ENCODE data around the gene GATA6. TPM values are rescaled to one million over a fixed set of nuclear protein-coding genes. Genes with fewer than 3 reads are reported as not detected.
A peak's percentile ranks its signal among the peaks of the same experiment; 100 is the strongest.
"Not testable (repeated sequence)": the region's sequence is repeated elsewhere in the genome, so short reads cannot be mapped to it uniquely, and the experiment has no call there.

Gene GATA6
- total RNA-seq, 2 donors from 2014 or later: 52.7 to 61.3 TPM

GRCh38 chr18:22183698-22184170 lies 14.3 kb downstream of the GATA6 start:
- H3K4me3 ChIP-seq: no peak overlapping the region
- H3K9me3 ChIP-seq: no peaks in the 10 kb centered on the region
- TF ChIP-seq CTCF (IDR thresholded peaks at IDR 0.05): no peak
- no peaks in the 10 kb centered on the region for H3K4me1 ChIP-seq
- intact Hi-C loops (cut with DNase I): no loop called here
- DNase-seq: no peak
- no peaks in the 10 kb centered on the region for H3K27me3 ChIP-seq
- no peaks in the 10 kb centered on the region for H3K36me3 ChIP-seq
- peak overlapping the region in 1 of 2 donors; percentile 43 for H3K9ac ChIP-seq (ENCODE audit: low read depth in 2 of 2, low read length in 2 of 2)
- no peak overlapping the region for H3K27ac ChIP-seq

DNA sequence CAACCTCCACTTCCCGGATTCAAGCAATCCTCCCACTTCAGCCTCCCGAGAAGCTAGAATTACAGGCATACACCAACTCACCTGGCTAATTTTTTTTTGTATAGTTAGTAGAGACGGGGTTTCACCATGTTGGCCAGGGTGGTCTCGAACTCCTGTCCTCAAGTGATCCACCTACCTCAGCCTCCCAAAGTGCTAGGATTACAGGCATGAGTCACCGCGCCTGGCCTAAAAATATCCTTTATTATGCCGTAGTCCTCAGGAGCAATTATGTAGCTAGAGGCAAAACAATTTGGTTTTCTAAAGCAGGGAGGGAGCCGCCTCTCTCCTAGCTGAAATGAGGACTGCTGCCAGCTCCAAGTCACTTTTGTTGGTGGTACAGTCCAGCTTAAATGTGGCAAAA lies 15.2 kb downstream of the GATA6 start:
- H3K9ac ChIP-seq (ENCODE audit: low read depth in 2 of 2, low read length in 2 of 2): peak overlapping the region in 1 of 2 donors; percentile 49
- H3K27ac ChIP-seq; H3K4me3 ChIP-seq; intact Hi-C loops (cut with DNase I); H3K9me3 ChIP-seq; H3K4me1 ChIP-seq; H3K27me3 ChIP-seq; H3K36me3 ChIP-seq; DNase-seq: not testable (repeated sequence)

DNA sequence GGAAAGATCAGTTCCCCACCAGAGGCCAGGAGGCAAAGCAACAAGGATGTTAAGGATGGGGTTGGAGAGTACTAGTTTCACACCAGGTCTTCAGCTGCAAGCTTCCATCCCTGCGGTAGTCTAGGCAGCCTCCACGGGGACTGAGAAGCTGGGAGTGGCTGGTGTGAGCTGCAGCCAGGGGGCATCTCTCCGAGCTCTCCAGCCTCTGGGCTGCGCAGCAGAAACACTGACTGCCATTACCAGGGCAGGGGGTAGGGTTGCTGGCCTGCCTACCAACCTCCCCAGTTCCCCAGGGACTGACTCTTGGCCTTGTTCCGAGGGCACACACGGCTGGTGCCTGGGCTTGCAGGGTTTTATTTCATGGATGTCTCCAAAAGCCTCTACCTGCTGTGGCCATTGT lies 15.9 kb downstream of the GATA6 start:
- no peaks in the 10 kb centered on the region for H3K4me1 ChIP-seq
- intact Hi-C loops (cut with DNase I): no loop called here
- peak overlapping the region in 1 of 2 donors; percentile 49 for H3K9ac ChIP-seq (ENCODE audit: low read depth in 2 of 2, low read length in 2 of 2)
- H3K27me3 ChIP-seq: no peaks in the 10 kb centered on the region
- H3K9me3 ChIP-seq: no peaks in the 10 kb centered on the region
- H3K27ac ChIP-seq: peak overlapping the region; percentile 45
- TF ChIP-seq CTCF (IDR thresholded peaks at IDR 0.05): no peak
- no peak for DNase-seq
- no peaks in the 10 kb centered on the region for H3K36me3 ChIP-seq
- no peak overlapping the region for H3K4me3 ChIP-seq

DNA sequence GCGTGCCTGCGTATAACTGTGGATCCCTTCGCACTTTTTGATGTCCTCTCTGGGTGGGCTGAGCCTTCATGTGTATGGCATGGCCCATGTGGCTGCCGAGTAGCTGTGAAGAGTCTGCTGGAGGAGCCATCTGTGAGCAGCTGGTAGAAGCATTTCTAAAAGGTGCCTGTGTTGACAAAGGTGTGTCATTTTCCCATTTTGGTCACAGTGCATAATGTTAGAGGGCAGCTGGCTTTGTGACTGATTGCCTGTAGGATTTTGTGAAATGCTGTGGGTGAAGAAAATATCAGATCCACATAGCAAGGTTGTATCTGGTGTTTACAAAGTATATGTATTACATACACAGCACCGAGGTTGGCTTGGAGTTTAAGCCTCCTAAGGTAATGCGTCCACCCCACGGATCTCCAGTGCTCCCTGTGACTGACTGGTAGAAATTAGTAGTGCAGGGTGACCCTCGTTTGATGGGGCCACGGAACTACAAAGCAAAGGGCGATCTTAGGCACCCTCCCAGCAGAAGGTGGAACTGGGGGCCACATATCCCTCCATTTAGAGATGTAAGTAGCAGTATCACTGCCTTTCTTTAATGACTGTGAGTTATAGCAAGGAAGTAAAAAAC lies 16.5 kb downstream of the GATA6 start:
- Histone ChIP-seq H3K4me1 (no peaks in the 10 kb centered on the region), H3K9me3 (no peaks in the 10 kb centered on the region), H3K27ac (peak overlapping the region; percentile 45), H3K36me3 (no peaks in the 10 kb centered on the region), H3K27me3 (no peaks in the 10 kb centered on the region), H3K9ac (ENCODE audit: low read depth in 2 of 2, low read length in 2 of 2) (peak overlapping the region in 1 of 2 donors; percentile 49), H3K4me3 (no peak overlapping the region)
- DNase-seq: no peak
- intact Hi-C loops (cut with DNase I): no loop called here
- TF ChIP-seq CTCF (IDR thresholded peaks at IDR 0.05): no peak

DNA sequence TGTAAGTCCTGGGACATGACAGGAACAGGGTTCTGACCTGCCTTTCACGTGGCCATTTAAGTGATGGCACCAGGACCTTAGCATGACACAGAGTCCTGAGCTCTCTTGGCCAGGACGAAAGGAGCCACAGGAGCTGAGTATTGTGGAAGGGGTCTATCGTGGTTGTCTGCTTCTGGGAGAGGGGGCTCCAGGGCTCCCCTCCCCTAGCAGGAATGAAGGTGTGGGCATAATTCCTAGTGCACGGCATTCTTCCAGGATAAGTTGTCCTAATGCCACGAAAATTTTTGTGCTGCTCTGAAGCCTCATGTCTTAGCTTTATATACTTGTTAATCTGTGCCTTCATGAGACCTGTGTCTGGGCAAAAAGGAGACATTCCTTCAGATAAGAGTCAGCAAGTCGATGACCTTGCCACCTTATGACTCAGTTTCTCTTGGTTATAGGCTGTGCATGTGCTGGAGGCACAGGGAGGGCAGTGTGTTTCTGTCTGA lies 17.1 kb downstream of the GATA6 start:
- intact Hi-C loops (cut with DNase I): no loop called here
- H3K9me3 ChIP-seq: no peaks in the 10 kb centered on the region
- H3K36me3 ChIP-seq: no peaks in the 10 kb centered on the region
- H3K4me1 ChIP-seq: no peaks in the 10 kb centered on the region
- H3K27ac ChIP-seq: no peak overlapping the region
- H3K9ac ChIP-seq (ENCODE audit: low read depth in 2 of 2, low read length in 2 of 2): no peak overlapping the region
- no peak for TF ChIP-seq CTCF (IDR thresholded peaks at IDR 0.05)
- H3K4me3 ChIP-seq: no peak overlapping the region
- H3K27me3 ChIP-seq: no peaks in the 10 kb centered on the region
- no peak for DNase-seq

DNA sequence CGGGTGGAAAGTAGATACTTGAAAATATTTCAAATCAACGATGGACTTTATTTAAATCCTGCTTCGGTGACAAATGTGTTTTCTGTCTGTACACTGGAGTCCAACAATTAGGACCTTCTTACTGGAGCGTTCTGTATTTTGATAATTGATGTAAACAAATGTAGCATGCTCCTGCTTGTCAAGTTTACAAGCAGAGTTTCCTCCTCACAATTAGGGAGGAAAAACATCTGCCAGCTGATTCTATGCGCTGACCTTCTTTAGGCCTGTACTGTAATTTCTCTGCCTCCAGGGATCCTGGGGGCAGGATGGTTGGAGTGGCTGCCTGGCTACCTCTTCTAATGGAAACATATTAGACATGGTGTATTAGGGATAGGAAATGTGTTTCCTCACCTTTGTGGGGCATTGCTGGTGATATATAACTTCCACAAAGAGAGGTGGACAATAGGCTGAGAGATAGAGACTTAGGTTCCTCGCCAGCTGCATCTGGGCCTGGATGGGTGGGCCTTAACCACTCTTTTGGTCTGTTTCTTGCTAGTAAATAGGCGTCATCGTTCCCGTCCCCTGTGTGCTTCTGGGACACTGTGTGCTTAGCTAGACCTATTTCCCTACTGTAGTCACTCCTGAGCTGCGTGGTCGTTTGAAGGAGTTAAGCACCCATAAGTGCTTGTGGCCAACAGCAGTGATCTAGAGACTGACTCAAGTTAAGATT lies 19.3 kb downstream of the GATA6 start:
- peak overlapping the region in 1 of 2 donors; percentile 66 for H3K9ac ChIP-seq (ENCODE audit: low read depth in 2 of 2, low read length in 2 of 2)

More for the DNA sequence above, 19.3 kb downstream of the GATA6 start:
- Histone ChIP-seq H3K4me1 (no peaks in the 10 kb centered on the region), H3K27me3 (no peaks in the 10 kb centered on the region), H3K36me3 (no peaks in the 10 kb centered on the region), H3K27ac (no peak overlapping the region), H3K9me3 (no peaks in the 10 kb centered on the region), H3K4me3 (no peak overlapping the region)
- peak; percentile 26 for DNase-seq
- intact Hi-C loops (cut with DNase I): no loop called here
- TF ChIP-seq CTCF (IDR thresholded peaks at IDR 0.05): no peak

Data from colonic mucosa (tissue), 4 donors.